ENCODE measurements around the gene WASF2. TPM values are rescaled to one million over a fixed set of nuclear protein-coding genes. Genes with fewer than 3 reads are reported as not detected.

WASF2 gene
- total and polyA plus RNA-seq, 2 of the 8 experiments (the other 6 are each of a cell fraction or from before 2014, with no cell fraction given): 32.1 to 86.6 TPM

- TF ChIP-seq ASH2L (IDR thresholded peaks at IDR 0.05; ENCODE audit: low read length) (no peak), USF2 (IDR thresholded peaks at IDR 0.05; ENCODE audit: low read length) (no peak)
These were observed 58.9 kb downstream of the WASF2 start (continued) for GRCh38 chr1:27430903-27431600.

All from H1 (cell line).